Sigmoid colon (tissue), 7 donors: ENCODE measurements around the gene DDI2. TPM values are rescaled to one million over a fixed set of nuclear protein-coding genes. Genes with fewer than 3 reads are reported as not detected.
"Not testable (repeated sequence)": the region's sequence is repeated elsewhere in the genome, so short reads cannot be mapped to it uniquely, and the experiment has no call there.

Source experiments
- DNase-seq: peaks from one replicate; pipeline ENCODE4 v3.0.0-alpha.2; 2019
- H3K27ac ChIP-seq, 4 donors: fragments of 200-600 bp; sonication (generic); one replicate each; pipeline ENCODE4 v1.5.1; 2016 to 2019; ENCODE audit warnings: mild to moderate bottlenecking in 1 of 4
- H3K27me3 ChIP-seq, 3 donors: fragments of 200-600 bp; sonication (generic); one replicate each; pipeline ENCODE4 v1.5.1; 2019; ENCODE audit warnings: mild to moderate bottlenecking in 1 of 3
- H3K36me3 ChIP-seq, 4 donors: fragments of 200-600 bp; sonication (generic); one replicate each; pipeline ENCODE4 v1.5.1; 2016 to 2019
- H3K4me1 ChIP-seq, 4 donors: fragments of 200-600 bp; sonication (generic); one replicate each; pipeline ENCODE4 v1.5.1; 2017 to 2019
- H3K4me3 ChIP-seq, 4 donors: fragments of 200-600 bp; sonication (generic); one replicate each; pipeline ENCODE4 v1.5.1; 2017 to 2019; ENCODE audit warnings: mild to moderate bottlenecking in 2 of 4, moderate library complexity in 1 of 4
- H3K9me3 ChIP-seq, 4 donors: fragments of 200-600 bp in 3 of 4; sonication (generic) in 3 of 4; one replicate each; pipeline versions ENCODE4 v1.5.1 to v1.6.1; 2013 to 2019
- CTCF ChIP-seq, 4 experiments: fragments of 450-650 bp in 3 of 4; fragments of 200-600 bp in 1 of 4; IDR thresholded peaks; one replicate each; pipeline ENCODE4 v1.5.1; 2016 to 2019; ENCODE audit warnings: antibody characterized with exemption in 4 of 4, mild to moderate bottlenecking in 3 of 4, moderate library complexity in 2 of 4
- EP300 ChIP-seq, 4 donors: sonication (generic); formaldehyde crosslinking; IDR thresholded peaks; one replicate each; pipeline ENCODE4 v1.6.1; 2017; ENCODE audit warnings: antibody characterized with exemption in 4 of 4
- POLR2A ChIP-seq, 2 donors: fragments of 450-650 bp; IDR thresholded peaks; one replicate each; pipeline ENCODE4 v1.6.1; 2016; ENCODE audit warnings: antibody characterized with exemption in 2 of 2, mild to moderate bottlenecking in 2 of 2, moderate library complexity in 2 of 2
- POLR2AphosphoS5 ChIP-seq, 4 donors: sonication (generic); formaldehyde crosslinking; IDR thresholded peaks; one replicate each; pipeline ENCODE4 v1.6.1; 2017; ENCODE audit warnings: antibody characterized with exemption in 4 of 4
- WGBS, 2 donors: extraction: QIAGEN DNeasy Blood & Tissue Kit; methylation state at CpG; one replicate each; pipeline ENCODE4 v1.1.7; 2013; 5-methylcytosine and 5-hydroxymethylcytosine counted together
- intact Hi-C: fragments of 100-400 bp; cut with DNase I; formaldehyde crosslinking; loops from one replicate; pipeline ENCODE4 v1.15.1; 2023
- polyA plus RNA-seq, 3 donors: library from polyadenylated mRNA; stranded (reverse); fragments of 200-250 nt; gene quantifications; one replicate each; pipeline ENCODE4 v1.2.3, GENCODE V29; 2013
- total RNA-seq, 4 donors: library from RNA; depleted of rRNA; stranded (reverse); fragments of >200 nt; gene quantifications; one replicate each; pipeline ENCODE4 v1.1.0, GENCODE V29; 2016
- donor health status: healthy with polysubstance abuse.
- donor health status: Bipolar disorder and iron deficiency.
- donor health status: healthy.

DDI2 gene
- total and polyA plus RNA-seq, 7 donors: 3.0 to 27.3 (median 13.4) TPM

DNA sequence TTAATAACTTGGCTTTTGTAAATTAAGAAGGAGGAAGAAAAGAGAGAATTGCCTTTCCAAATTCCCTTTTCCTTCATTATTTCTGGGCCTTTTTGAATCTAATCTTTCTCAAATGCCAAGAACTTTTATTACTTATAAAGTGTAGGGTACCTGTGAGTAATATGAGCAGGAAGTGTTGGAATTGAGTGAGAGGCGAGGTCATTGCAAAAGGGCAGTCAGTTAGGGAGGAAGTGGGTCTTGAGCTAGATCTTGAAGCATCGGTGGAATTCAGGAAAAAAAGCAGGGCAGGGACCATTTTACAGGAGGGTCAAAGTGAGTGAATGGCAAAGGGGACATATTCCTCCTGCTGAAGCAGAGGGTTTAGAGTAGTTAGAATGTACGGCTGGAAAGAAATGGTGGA lies 23.4 kb downstream of the DDI2 start:
- no peaks in the 10 kb centered on the region for H3K27me3 ChIP-seq
- no peak overlapping the region for H3K4me3 ChIP-seq
- TF ChIP-seq CTCF (IDR thresholded peaks at IDR 0.05) (no peak), EP300 (IDR thresholded peaks at IDR 0.05) (no peak), POLR2A (IDR thresholded peaks at IDR 0.05) (no peak), POLR2AphosphoS5 (IDR thresholded peaks at IDR 0.05) (no peak)
- no peak for DNase-seq
- no peaks in the 10 kb centered on the region for H3K9me3 ChIP-seq
- no peak overlapping the region for H3K27ac ChIP-seq
- 90 to 92% methylated on average over 3 of the region's 3 CpGs for WGBS, 2 donors
- intact Hi-C loops: no loop called here
- H3K36me3 ChIP-seq: peaks cover 22 to 84% (median 26%) of the 10 kb centered on the region in 4 donors
- H3K4me1 ChIP-seq: no peaks in the 10 kb centered on the region

DNA sequence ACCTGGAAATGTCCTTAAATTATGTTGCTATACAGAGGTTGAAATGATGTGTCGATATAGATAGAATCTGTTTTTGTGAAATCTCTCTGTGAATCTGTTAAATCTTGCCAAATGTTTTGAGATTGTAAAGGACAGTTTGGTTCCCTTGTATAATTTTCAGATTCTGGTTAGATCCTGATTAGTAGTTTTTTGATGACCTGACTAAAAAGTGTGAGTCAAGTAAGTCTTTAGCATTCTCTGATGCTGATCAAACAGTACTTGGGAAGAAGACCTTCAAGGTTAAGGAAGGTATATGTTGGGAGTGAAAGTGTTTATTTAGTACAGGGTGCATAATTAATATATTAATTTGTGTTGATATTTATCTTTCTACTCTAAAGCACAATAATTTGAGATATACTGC lies 32.7 kb downstream of the DDI2 start:
- Histone ChIP-seq H3K9me3 (no peaks in the 10 kb centered on the region), H3K27ac (no peak overlapping the region), H3K4me1 (no peaks in the 10 kb centered on the region), H3K4me3 (no peak overlapping the region), H3K36me3 (peaks cover 1 to 74% (median 10%) of the 10 kb centered on the region in 4 donors), H3K27me3 (no peaks in the 10 kb centered on the region)
- intact Hi-C loops: no loop called here
- 96 to 98% methylated on average over 1 of the region's 1 CpG for WGBS, 2 donors
- DNase-seq: no peak
- no peak for TF ChIP-seq CTCF (IDR thresholded peaks at IDR 0.05)
- TF ChIP-seq POLR2AphosphoS5 (IDR thresholded peaks at IDR 0.05): no peak
- TF ChIP-seq POLR2A (IDR thresholded peaks at IDR 0.05): no peak
- no peak for TF ChIP-seq EP300 (IDR thresholded peaks at IDR 0.05)

DNA sequence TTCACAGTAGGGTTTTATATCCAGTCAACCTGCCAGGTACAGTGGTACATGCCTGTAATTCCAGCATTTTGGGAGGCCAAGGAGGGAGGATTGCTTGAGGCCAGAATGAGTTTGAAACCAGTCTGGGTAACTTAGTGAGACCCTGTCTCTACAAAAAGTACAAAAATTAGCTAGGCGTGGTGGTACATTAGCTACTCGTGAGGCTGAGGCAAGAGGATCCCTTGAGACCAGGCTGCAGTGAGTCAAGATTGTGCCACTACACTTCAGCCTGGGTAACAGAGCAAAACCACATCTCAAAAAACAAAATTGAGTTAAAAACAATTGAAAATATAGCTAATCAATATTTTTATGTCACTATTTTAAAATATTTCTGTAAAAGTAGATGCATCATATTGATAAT lies 33.2 kb downstream of the DDI2 start:
- Histone ChIP-seq H3K27me3 (no peaks in the 10 kb centered on the region), H3K4me3 (no peak overlapping the region), H3K36me3 (peaks cover 0 to 69% (median 7%) of the 10 kb centered on the region in 4 donors), H3K4me1 (no peaks in the 10 kb centered on the region), H3K27ac (no peak overlapping the region), H3K9me3 (no peaks in the 10 kb centered on the region)
- 85 to 97% methylated on average over 2 of the region's 2 CpGs for WGBS, 2 donors
- no peak for DNase-seq
- intact Hi-C loops: no loop called here
- TF ChIP-seq POLR2AphosphoS5 (IDR thresholded peaks at IDR 0.05) (no peak), EP300 (IDR thresholded peaks at IDR 0.05) (no peak), POLR2A (IDR thresholded peaks at IDR 0.05) (no peak), CTCF (IDR thresholded peaks at IDR 0.05) (no peak)

- H3K9me3 ChIP-seq, DNase-seq, H3K27me3 ChIP-seq, H3K4me1 ChIP-seq, H3K27ac ChIP-seq, intact Hi-C loops, H3K4me3 ChIP-seq: not testable (repeated sequence)
- WGBS, 2 donors: 90 to 97% methylated on average over 6 of the region's 6 CpGs
- peaks cover 3 to 77% (median 10%) of the 10 kb centered on the region in 4 donors for H3K36me3 ChIP-seq
Measured at GRCh38 chr1:15652130-15652529, 34.9 kb downstream of the DDI2 start.

DNA sequence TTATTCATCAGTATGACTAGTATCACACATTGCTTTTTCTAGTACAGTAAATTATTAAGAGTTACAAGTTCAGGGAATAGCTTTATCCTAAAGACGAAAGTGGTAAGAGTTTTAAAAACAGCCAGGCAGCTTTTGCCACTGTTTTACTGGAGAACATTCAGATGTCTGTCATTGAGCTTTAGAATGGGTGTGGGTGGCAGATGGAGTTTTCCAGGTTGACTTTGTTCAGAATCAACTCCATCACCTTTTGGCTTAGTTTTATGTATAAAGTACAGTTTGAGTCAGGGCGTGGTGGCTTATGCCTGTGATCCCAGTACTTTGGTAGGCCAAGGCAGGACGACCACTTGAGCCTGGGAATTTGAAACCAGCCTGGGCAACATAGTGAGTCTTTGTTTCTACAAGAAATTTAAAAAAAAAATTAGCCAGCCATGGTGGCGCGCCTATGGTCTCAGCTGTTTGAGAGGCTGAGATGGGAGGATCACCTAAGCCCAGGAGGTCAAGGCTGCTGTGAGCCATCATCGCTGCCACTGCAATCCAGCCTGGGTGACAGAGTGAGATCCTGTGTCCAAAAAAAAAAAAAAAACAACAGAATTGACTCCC lies 36.9 kb downstream of the DDI2 start:
- no peak overlapping the region for H3K4me3 ChIP-seq
- intact Hi-C loops: no loop called here
- no peaks in the 10 kb centered on the region for H3K9me3 ChIP-seq
- TF ChIP-seq POLR2A (IDR thresholded peaks at IDR 0.05): no peak
- no peak for TF ChIP-seq EP300 (IDR thresholded peaks at IDR 0.05)
- no peak for TF ChIP-seq POLR2AphosphoS5 (IDR thresholded peaks at IDR 0.05)
- TF ChIP-seq CTCF (IDR thresholded peaks at IDR 0.05): no peak
- no peak for DNase-seq
- WGBS, 2 donors: 86 to 92% methylated on average over 6 of the region's 6 CpGs
- peaks cover 8 to 84% (median 10%) of the 10 kb centered on the region in 4 donors for H3K36me3 ChIP-seq
- H3K27ac ChIP-seq: no peak overlapping the region
- H3K27me3 ChIP-seq: no peaks in the 10 kb centered on the region
- no peaks in the 10 kb centered on the region for H3K4me1 ChIP-seq
